Testis (tissue), 2 donors: ENCODE measurements around the gene PSME1.

Experiments
- CTCF ChIP-seq, 3 experiments: fragments of 450-650 bp in 2 of 3; fragments of 200-600 bp in 1 of 3; sonication (generic) in 1 of 3; IDR thresholded peaks; one replicate each; pipeline ENCODE4 v1.5.1; 2016 to 2019; ENCODE audit warnings: antibody characterized with exemption in 3 of 3, mild to moderate bottlenecking in 2 of 3, moderate library complexity in 1 of 3
- POLR2A ChIP-seq: fragments of 450-650 bp; IDR thresholded peaks from one replicate; pipeline ENCODE4 v1.6.1; 2017; ENCODE audit warnings: antibody characterized with exemption, mild to moderate bottlenecking, moderate library complexity

GRCh38 chr14:24098229-24098926 is 37.6 kb upstream of the PSME1 start:
- no peak for TF ChIP-seq POLR2A
- TF ChIP-seq CTCF (IDR thresholded peaks at IDR 0.05): no peak
